B cell (primary cell): Measurements from ENCODE around the gene POU2AF2. TPM values are rescaled to one million over a fixed set of nuclear protein-coding genes. Genes with fewer than 3 reads are reported as not detected.

Experiments
- ATAC-seq: fragments of 200-7000 bp; cut with Tn5 transposase; one replicate; pipeline ENCODE4 v1.10.0; 2021; ENCODE audit warnings: low read depth, mild to moderate bottlenecking, moderate number of reproducible peaks, moderate library complexity
- CTCF ChIA-PET: fragments of 350-600 bp; sonication (Branson Sonifier 250); formaldehyde crosslinking; loops from one replicate; lab custom pipeline; 2021; ENCODE audit warnings: antibody characterized with exemption, inconsistent platforms; lab: Charles Lee
- POLR2A ChIA-PET: fragments of 350-600 bp; sonication (Branson Sonifier 250); formaldehyde crosslinking; loops from one replicate; lab custom pipeline; 2021; ENCODE audit warnings: antibody characterized with exemption; lab: Charles Lee
- DNase-seq: peaks from one replicate; pipeline ENCODE4 v3.0.0; 2013
- H2AFZ ChIP-seq: 2 replicates; pipeline ENCODE4 v1.6.1; 2012; ENCODE audit warnings: mild to moderate bottlenecking, low read depth, low read length; ENCODE audit not compliant: insufficient read depth, poor library complexity, severe bottlenecking
- H3K27ac ChIP-seq, 2 donors: 1 replicate in 1 of 2; 2 replicates in 1 of 2; pipeline ENCODE4 v1.5.1; 2012 to 2013; ENCODE audit warnings: low read length in 2 of 2, mild to moderate bottlenecking in 2 of 2, moderate library complexity in 1 of 2
- H3K27me3 ChIP-seq, 4 experiments: fragments of 200-600 bp in 1 of 4; sonication (generic) in 1 of 4; replicated peaks in 1 of 4; 1 replicate in 2 of 4; 2 replicates in 2 of 4; pipeline versions ENCODE4 v1.6.1 to v1.7.0; 2013 to 2016; ENCODE audit warnings: low read length in 3 of 4, mild to moderate bottlenecking in 2 of 4, mixed read lengths in 1 of 4, moderate library complexity in 1 of 4; ENCODE audit not compliant: insufficient read depth in 4 of 4, control insufficient read depth in 3 of 4; ENCODE audit errors: control extremely low read depth in 1 of 4
- H3K36me3 ChIP-seq, 2 experiments: replicated peaks in 1 of 2; 1 replicate in 1 of 2; 2 replicates in 1 of 2; pipeline versions ENCODE4 v1.6.1 to v1.7.1; 2013; ENCODE audit warnings: low read length in 1 of 2; ENCODE audit not compliant: insufficient read depth in 2 of 2, control insufficient read depth in 1 of 2; ENCODE audit errors: control extremely low read depth in 1 of 2, extremely low read depth in 1 of 2
- H3K4me1 ChIP-seq, 2 donors: fragments of 200-600 bp in 1 of 2; sonication (generic) in 1 of 2; 1 replicate in 1 of 2; 2 replicates in 1 of 2; pipeline versions ENCODE4 v1.5.1 to v1.6.1; 2013 to 2017; ENCODE audit warnings: low read length in 2 of 2; ENCODE audit not compliant: control insufficient read depth in 2 of 2, insufficient read depth in 2 of 2
- H3K4me2 ChIP-seq: replicated peaks from 2 replicates; pipeline ENCODE3; 2012; ENCODE audit warnings: mild to moderate bottlenecking, low read depth, low read length; ENCODE audit not compliant: poor library complexity, severe bottlenecking
- H3K4me3 ChIP-seq, 5 experiments: fragments of 200-600 bp in 1 of 5; sonication (generic) in 1 of 5; 1 replicate in 3 of 5; 2 replicates in 2 of 5; pipeline versions ENCODE4 v1.5.1 to v1.7.0; 2011 to 2016; ENCODE audit warnings: low read length in 4 of 5, mild to moderate bottlenecking in 4 of 5, low read depth in 2 of 5, control low read depth in 1 of 5, moderate library complexity in 1 of 5; ENCODE audit not compliant: insufficient read depth in 1 of 5; ENCODE audit errors: control extremely low read depth in 1 of 5, extremely low read depth in 1 of 5
- H3K79me2 ChIP-seq: fragments of 200-600 bp; sonication (generic); one replicate; pipeline ENCODE4 v1.6.0; 2016; ENCODE audit warnings: low read length; ENCODE audit not compliant: control insufficient read depth, insufficient read depth
- H3K9ac ChIP-seq: fragments of 200-600 bp; sonication (generic); 2 replicates; pipeline ENCODE4 v1.6.1; 2017; ENCODE audit warnings: mild to moderate bottlenecking, low read length, moderate library complexity
- H3K9me3 ChIP-seq, 3 donors: one replicate each; pipeline versions ENCODE4 v1.6.1 to v1.7.1; 2013; ENCODE audit warnings: low read length in 2 of 3; ENCODE audit not compliant: control insufficient read depth in 2 of 3, insufficient read depth in 1 of 3; ENCODE audit errors: control extremely low read depth in 1 of 3
- H4K20me1 ChIP-seq: 2 replicates; pipeline ENCODE4 v1.6.0; 2012; ENCODE audit warnings: mild to moderate bottlenecking, low read length; ENCODE audit not compliant: insufficient read depth, control insufficient read depth, poor library complexity, severe bottlenecking
- H3K27ac Mint-ChIP-seq: one replicate; pipeline ENCODE4 v1.8.0; 2021; ENCODE audit warnings: mixed read lengths
- H3K27me3 Mint-ChIP-seq: one replicate; pipeline ENCODE4 v1.8.0; 2021; ENCODE audit warnings: mixed read lengths
- H3K4me1 Mint-ChIP-seq: one replicate; pipeline ENCODE4 v1.8.0; 2021; ENCODE audit warnings: mixed read lengths
- H3K4me3 Mint-ChIP-seq: one replicate; pipeline ENCODE4 v1.8.0; 2021; ENCODE audit warnings: mixed read lengths
- H3K9me3 Mint-ChIP-seq: one replicate; pipeline ENCODE4 v1.8.0; 2022; ENCODE audit warnings: mixed read lengths; ENCODE audit not compliant: insufficient read depth
- CTCF ChIP-seq: fragments of 200-600 bp; IDR thresholded peaks from one replicate; pipeline ENCODE4 v1.8.0; 2022; ENCODE audit warnings: antibody characterized with exemption, mild to moderate bottlenecking
- EZH2 ChIP-seq: IDR thresholded peaks from 2 replicates; pipeline ENCODE4 v1.6.1; 2012; ENCODE audit warnings: borderline replicate concordance, low read depth, mild to moderate bottlenecking, moderate library complexity, low read length; ENCODE audit not compliant: insufficient read depth, poor library complexity, severe bottlenecking
- WGBS: methylation state at CpG from one replicate; pipeline ENCODE4 v1.1.5; 2013; ENCODE audit warnings: missing lambda C conversion rate; ENCODE audit not compliant: insufficient coverage; 5-methylcytosine and 5-hydroxymethylcytosine counted together
- intact Hi-C: fragments of 100-400 bp; cut with micrococcal nuclease; formaldehyde crosslinking; loops from one replicate; pipeline ENCODE4 v1.10.0; 2022
- polyA plus RNA-seq: library from polyadenylated mRNA; depleted of rRNA; stranded (reverse); fragments of >200 nt; gene quantifications from 2 replicates; pipeline ENCODE4 v1.2.3, GENCODE V29; 2012
- total RNA-seq, 2 donors: library from RNA; stranded (reverse); fragments of 120-200 nt in 1 of 2; gene quantifications; 1 replicate in 1 of 2; 2 replicates in 1 of 2; pipeline versions ENCODE4 v1.2.3 to v1.2.4, GENCODE V29; 2013 to 2022

The POU2AF2 gene
- total and polyA plus RNA-seq, 2 donors (not counting 1 experiment from before 2014, with no cell fraction given), result not detected

DNA sequence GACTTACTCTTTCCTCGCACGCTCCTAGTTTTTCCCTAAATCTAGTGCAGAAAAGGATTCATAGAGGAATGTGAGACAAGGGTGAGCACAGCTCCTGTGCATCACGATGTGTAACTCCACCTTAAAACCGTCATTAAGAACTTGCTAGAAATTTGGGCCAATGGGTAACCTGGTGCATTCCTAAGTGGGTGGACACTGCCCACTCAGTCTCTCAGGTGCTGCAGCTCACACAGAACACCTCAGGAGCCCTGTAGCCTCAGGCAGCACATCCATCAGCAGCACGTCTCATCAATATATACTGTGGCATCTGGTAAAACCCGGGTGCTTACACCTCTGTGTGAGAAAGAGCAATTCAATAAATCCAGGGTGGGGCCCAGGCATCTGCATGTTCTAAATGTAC lies 65.2 kb downstream of the POU2AF2 start:
- 96% methylated on average over 3 of the region's 6 CpGs for WGBS
- TF ChIP-seq CTCF, result no peak
- TF ChIP-seq EZH2, result no peak
- Histone ChIP-seq H3K79me2 (no peaks in the 10 kb centered on the region), H3K36me3 (peaks cover 0 to 3% of the 10 kb centered on the region in 2 experiments), H2AFZ (no peak overlapping the region), H4K20me1 (no peaks in the 10 kb centered on the region), H3K4me3 (no peak overlapping the region), H3K9me3 (peaks cover 0 to 4% (median 0%) of the 10 kb centered on the region in 3 donors), H3K9ac (no peak overlapping the region), H3K4me2 (no peak overlapping the region), H3K4me1 (no peaks in the 10 kb centered on the region), H3K27ac (no peak overlapping the region), H3K27me3 (peaks cover 0 to 4% (median 2%) of the 10 kb centered on the region in 4 experiments)
- Mint-ChIP-seq H3K27ac (no peak overlapping the region), H3K4me1 (no peaks in the 10 kb centered on the region), H3K27me3 (no peaks in the 10 kb centered on the region), H3K4me3 (no peak overlapping the region), H3K9me3 (peaks cover 5% of the 10 kb centered on the region)
- DNase-seq (no peak), ATAC-seq (no peak)
- POLR2A ChIA-PET, result no interaction called here
- intact Hi-C loops, result no loop called here
- CTCF ChIA-PET, result interaction anchor here (0.6 to 1.5 kb wide), 2 partner anchors 27 to 68 kb away, joined by 3 read pairs; partner anchors contain the start of gene POU2AF1

GRCh38 chr11:111312076-111312475 lies 66.6 kb downstream of the POU2AF2 start:
- WGBS, result 86% methylated on average over 1 of the region's 1 CpG
- TF ChIP-seq CTCF (no peak), EZH2 (no peak)

More at GRCh38 chr11:111312076-111312475, 66.6 kb downstream of the POU2AF2 start:
- H3K36me3 ChIP-seq, result peaks cover 0 to 3% of the 10 kb centered on the region in 2 experiments
- H4K20me1 ChIP-seq, result no peaks in the 10 kb centered on the region
- DNase-seq (no peak), ATAC-seq (no peak)
- Mint-ChIP-seq H3K4me1 (no peaks in the 10 kb centered on the region), H3K27ac (no peak overlapping the region), H3K4me3 (no peak overlapping the region), H3K9me3 (peaks cover 5% of the 10 kb centered on the region), H3K27me3 (no peaks in the 10 kb centered on the region)
- no peak overlapping the region for H3K27ac ChIP-seq
- H3K79me2 ChIP-seq, result no peaks in the 10 kb centered on the region
- intact Hi-C loops, result no loop called here
- no peak overlapping the region for H2AFZ ChIP-seq
- peaks cover 0 to 4% (median 2%) of the 10 kb centered on the region in 4 experiments for H3K27me3 ChIP-seq
- H3K4me3 ChIP-seq, result no peak overlapping the region
- H3K9me3 ChIP-seq, result peaks cover 0 to 4% (median 1%) of the 10 kb centered on the region in 3 donors
- ChIA-PET CTCF (interaction anchor here (1.2 to 1.8 kb wide), 2 partner anchors 13 to 111 kb away, joined by 3 to 4 read pairs; partner anchors contain the start of gene POU2AF3), POLR2A (no interaction called here)
- no peak overlapping the region for H3K9ac ChIP-seq
- no peaks in the 10 kb centered on the region for H3K4me1 ChIP-seq
- no peak overlapping the region for H3K4me2 ChIP-seq
